Glomerular endothelial cell (primary cell): ENCODE results near the gene ANKRD35. TPM values are rescaled to one million over a fixed set of nuclear protein-coding genes. Genes with fewer than 3 reads are reported as not detected.
"Not testable (repeated sequence)": the region's sequence is repeated elsewhere in the genome, so short reads cannot be mapped to it uniquely, and the experiment has no call there.

ENCODE experiments used
- DNase-seq: peaks from one replicate; pipeline ENCODE4 v3.0.0-alpha.2; 2011; ENCODE audit warnings: low read depth, low spot score; ENCODE audit errors: extremely low read depth
- total RNA-seq: library from RNA; depleted of rRNA; stranded (reverse); fragments of >200 nt; gene quantifications from 2 replicates; pipeline ENCODE4 v1.2.3, GENCODE V29; 2015

Gene ANKRD35
- total RNA-seq, result 0.93 and 1.4 TPM in 2 replicates

- no peak for DNase-seq
Measured at GRCh38 chr1:145885738-145886287, at the start of gene ANKRD35. ANKRD35 (minus strand) TSS chr1:145885866; CDS start chr1:145885758, 108 bp downstream.

- DNase-seq, result not testable (repeated sequence)
Measured at GRCh38 chr1:145932522-145933009, 46.9 kb upstream of the ANKRD35 start.

- DNase-seq, result no peak
Measured at GRCh38 chr1:145927916-145928643, 42.4 kb upstream of the ANKRD35 start.

- DNase-seq, result peak; percentile 92
Measured at GRCh38 chr1:145927063-145927886, 41.6 kb upstream of the ANKRD35 start, which contains the start of gene RBM8A. RBM8A (minus strand) TSS chr1:145927484; CDS start chr1:145927426, 58 bp downstream.

- no peak for DNase-seq
Measured at GRCh38 chr1:145926686-145927062, 41.0 kb upstream of the ANKRD35 start.

- no peak for DNase-seq
Measured at GRCh38 chr1:145922266-145922665, 36.6 kb upstream of the ANKRD35 start.

- not testable (repeated sequence) for DNase-seq
Measured at GRCh38 chr1:145920297-145920696, 34.6 kb upstream of the ANKRD35 start.

- no peak for DNase-seq
Measured at GRCh38 chr1:145918992-145919939, 33.6 kb upstream of the ANKRD35 start.

- peak; percentile 83 for DNase-seq
Measured at GRCh38 chr1:145918144-145918991, 32.7 kb upstream of the ANKRD35 start, which contains the start of gene PEX11B. PEX11B (minus strand) TSS chr1:145918717; CDS start chr1:145918688, 29 bp downstream.

- no peak for DNase-seq
Measured at GRCh38 chr1:145917595-145917994, 31.9 kb upstream of the ANKRD35 start.

- no peak for DNase-seq
Measured at GRCh38 chr1:145916745-145917144, 31.1 kb upstream of the ANKRD35 start.

GRCh38 chr1:145912128-145912641 lies 26.5 kb upstream of the ANKRD35 start:
- no peak for DNase-seq

GRCh38 chr1:145908653-145909052 lies 23.0 kb upstream of the ANKRD35 start:
- no peak for DNase-seq

- DNase-seq, result no peak
Measured at GRCh38 chr1:145906954-145907753, 21.5 kb upstream of the ANKRD35 start.

- no peak for DNase-seq
Measured at GRCh38 chr1:145901312-145902021, 15.8 kb upstream of the ANKRD35 start.

- DNase-seq, result no peak
Measured at GRCh38 chr1:145898756-145899155, 13.1 kb upstream of the ANKRD35 start.

GRCh38 chr1:145897969-145898368 lies 12.3 kb upstream of the ANKRD35 start:
- DNase-seq, result no peak
